Endodermal cell (in vitro differentiated cells): ENCODE results near the gene LAMB4. TPM values are rescaled to one million over a fixed set of nuclear protein-coding genes. Genes with fewer than 3 reads are reported as not detected.

Source experiments
- DNase-seq: peaks from one replicate; pipeline ENCODE4 v3.0.0-alpha.2; 2017
- H3K27ac ChIP-seq: 2 replicates; pipeline ENCODE4 v1.5.1; 2013; ENCODE audit warnings: mild to moderate bottlenecking, low read depth, low read length, moderate library complexity
- H3K27me3 ChIP-seq: 2 replicates; pipeline ENCODE4 v1.6.1; 2013; ENCODE audit warnings: mild to moderate bottlenecking, low read length, moderate library complexity; ENCODE audit not compliant: insufficient read depth, control insufficient read depth, poor library complexity, severe bottlenecking
- H3K36me3 ChIP-seq: 2 replicates; pipeline ENCODE4 v1.7.0; 2013; ENCODE audit warnings: mild to moderate bottlenecking, low read length, moderate library complexity; ENCODE audit not compliant: control insufficient read depth, insufficient read depth
- H3K4me1 ChIP-seq: one replicate; pipeline ENCODE4 v1.7.0; 2013; ENCODE audit warnings: low read length; ENCODE audit not compliant: control insufficient read depth, insufficient read depth
- H3K4me3 ChIP-seq: 2 replicates; pipeline ENCODE4 v1.5.1; 2013; ENCODE audit warnings: mild to moderate bottlenecking, low read length, moderate library complexity
- H3K9ac ChIP-seq: 2 replicates; pipeline ENCODE4 v1.6.1; 2013; ENCODE audit warnings: mild to moderate bottlenecking, low read length, moderate library complexity; ENCODE audit not compliant: poor library complexity, severe bottlenecking; ENCODE audit errors: extremely low read depth
- H3K9me3 ChIP-seq: 2 replicates; pipeline ENCODE4 v1.6.1; 2013; ENCODE audit warnings: mild to moderate bottlenecking, low read length, moderate library complexity; ENCODE audit not compliant: control insufficient read depth
- H3K27ac Mint-ChIP-seq: 2 replicates; pipeline ENCODE4 v1.8.0; 2020; ENCODE audit warnings: mixed read lengths
- H3K27me3 Mint-ChIP-seq: 2 replicates; pipeline ENCODE4 v1.8.0; 2021; ENCODE audit warnings: mild to moderate bottlenecking, mixed read lengths; ENCODE audit not compliant: insufficient read depth
- H3K36me3 Mint-ChIP-seq: 2 replicates; pipeline ENCODE4 v1.8.0; 2020; ENCODE audit warnings: low read depth, mixed read lengths
- H3K4me1 Mint-ChIP-seq: 2 replicates; pipeline ENCODE4 v1.8.0; 2020; ENCODE audit warnings: mixed read lengths
- H3K4me3 Mint-ChIP-seq: 2 replicates; pipeline ENCODE4 v1.8.0; 2020; ENCODE audit warnings: mild to moderate bottlenecking, moderate library complexity, mixed read lengths
- H3K9me3 Mint-ChIP-seq: 2 replicates; pipeline ENCODE4 v1.8.0; 2020; ENCODE audit warnings: mild to moderate bottlenecking, mixed read lengths
- WGBS, 2 experiments: methylation state at CpG; one replicate each; pipeline versions ENCODE4 v1.1.5 to v1.1.7; 2013; ENCODE audit warnings: missing lambda C conversion rate in 2 of 2, mixed read lengths in 1 of 2; ENCODE audit not compliant: insufficient coverage in 1 of 2, insufficient read length in 1 of 2; 5-methylcytosine and 5-hydroxymethylcytosine counted together
- total RNA-seq, 2 donors: library from RNA; stranded (reverse); fragmentation: NEBNext Ultra II Directional in 1 of 2; extraction: Animal tissue kit (Norgen Biotek cat#: 25700) in 1 of 2; gene quantifications; 2 replicates in 1 of 2; 3 replicates in 1 of 2; pipeline ENCODE4 v1.2.1, GENCODE V29; 2021
- TF ChIP-seq, protein P1 (sequence below): fragments of 200-600 bp; sonication (generic); conservative IDR thresholded peaks from 2 replicates; pipeline ENCODE4 v1.5.0; 2021; ENCODE audit warnings: antibody characterized with exemption, mild to moderate bottlenecking

The LAMB4 gene
- total RNA-seq, 2 donors from 2014 or later: not detected

GRCh38 chr7:108012499-108013430 lies 117.4 kb downstream of the LAMB4 start:
- Histone ChIP-seq H3K36me3 (no peaks in the 10 kb centered on the region), H3K27me3 (peaks cover 2% of the 10 kb centered on the region), H3K27ac (no peak overlapping the region), H3K4me1 (peaks cover 17% of the 10 kb centered on the region), H3K9ac (no peak overlapping the region), H3K4me3 (no peak overlapping the region), H3K9me3 (no peaks in the 10 kb centered on the region)
- TF ChIP-seq, protein P1, sequence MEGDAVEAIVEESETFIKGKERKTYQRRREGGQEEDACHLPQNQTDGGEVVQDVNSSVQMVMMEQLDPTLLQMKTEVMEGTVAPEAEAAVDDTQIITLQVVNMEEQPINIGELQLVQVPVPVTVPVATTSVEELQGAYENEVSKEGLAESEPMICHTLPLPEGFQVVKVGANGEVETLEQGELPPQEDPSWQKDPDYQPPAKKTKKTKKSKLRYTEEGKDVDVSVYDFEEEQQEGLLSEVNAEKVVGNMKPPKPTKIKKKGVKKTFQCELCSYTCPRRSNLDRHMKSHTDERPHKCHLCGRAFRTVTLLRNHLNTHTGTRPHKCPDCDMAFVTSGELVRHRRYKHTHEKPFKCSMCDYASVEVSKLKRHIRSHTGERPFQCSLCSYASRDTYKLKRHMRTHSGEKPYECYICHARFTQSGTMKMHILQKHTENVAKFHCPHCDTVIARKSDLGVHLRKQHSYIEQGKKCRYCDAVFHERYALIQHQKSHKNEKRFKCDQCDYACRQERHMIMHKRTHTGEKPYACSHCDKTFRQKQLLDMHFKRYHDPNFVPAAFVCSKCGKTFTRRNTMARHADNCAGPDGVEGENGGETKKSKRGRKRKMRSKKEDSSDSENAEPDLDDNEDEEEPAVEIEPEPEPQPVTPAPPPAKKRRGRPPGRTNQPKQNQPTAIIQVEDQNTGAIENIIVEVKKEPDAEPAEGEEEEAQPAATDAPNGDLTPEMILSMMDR: no peak
- 83 to 93% methylated on average over 5 to 7 of the region's 8 CpGs for WGBS, 2 experiments
- no peak overlapping the region for H3K4me3 Mint-ChIP-seq
- peak; percentile 43 for DNase-seq
- peaks cover 47% of the 10 kb centered on the region for H3K4me1 Mint-ChIP-seq
- H3K36me3 Mint-ChIP-seq: no peaks in the 10 kb centered on the region
- no peaks in the 10 kb centered on the region for H3K9me3 Mint-ChIP-seq
- H3K27ac Mint-ChIP-seq: peak overlapping the region; percentile 1
- H3K27me3 Mint-ChIP-seq: peaks cover 4% of the 10 kb centered on the region

DNA sequence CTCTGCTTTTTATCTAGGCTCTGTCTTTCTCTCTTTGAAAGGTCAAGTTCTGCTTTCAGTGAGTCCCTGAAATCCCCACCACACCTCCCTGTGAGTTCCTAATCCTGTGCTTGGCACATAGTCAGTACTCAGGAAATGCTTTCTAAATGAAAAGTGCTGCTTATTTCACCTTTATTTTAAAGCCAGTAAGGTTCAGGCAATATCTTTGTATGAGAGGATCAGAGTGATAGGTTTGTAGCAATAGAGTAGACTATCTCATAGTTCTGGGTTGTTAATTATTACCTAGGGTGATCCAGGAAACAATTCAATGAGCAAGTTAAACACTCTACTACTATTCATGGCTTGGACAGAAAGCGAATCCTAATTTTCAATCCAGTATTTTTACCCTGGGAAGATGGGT lies 119.8 kb downstream of the LAMB4 start:
- DNase-seq: no peak
- peaks cover 36% of the 10 kb centered on the region for H3K4me1 Mint-ChIP-seq
- Histone ChIP-seq H3K36me3 (no peaks in the 10 kb centered on the region), H3K27ac (no peak overlapping the region), H3K27me3 (peaks cover 26% of the 10 kb centered on the region), H3K4me1 (peaks cover 17% of the 10 kb centered on the region), H3K4me3 (peak overlapping the region; percentile 63), H3K9me3 (no peaks in the 10 kb centered on the region), H3K9ac (no peak overlapping the region)
- WGBS, 2 experiments: 80 to 100% methylated on average over 1 of the region's 1 CpG
- H3K36me3 Mint-ChIP-seq: no peaks in the 10 kb centered on the region
- H3K27me3 Mint-ChIP-seq: peaks cover 28% of the 10 kb centered on the region
- H3K27ac Mint-ChIP-seq: no peak overlapping the region
- no peak overlapping the region for H3K4me3 Mint-ChIP-seq
- TF ChIP-seq, protein P1: no peak
- H3K9me3 Mint-ChIP-seq: no peaks in the 10 kb centered on the region

GRCh38 chr7:108009873-108010272 lies 120.3 kb downstream of the LAMB4 start:
- Histone ChIP-seq H3K9me3 (no peaks in the 10 kb centered on the region), H3K27ac (no peak overlapping the region), H3K36me3 (no peaks in the 10 kb centered on the region), H3K4me1 (peaks cover 20% of the 10 kb centered on the region), H3K9ac (no peak overlapping the region), H3K4me3 (peak overlapping the region; percentile 63), H3K27me3 (peaks cover 31% of the 10 kb centered on the region)
- Mint-ChIP-seq H3K9me3 (no peaks in the 10 kb centered on the region), H3K27ac (no peak overlapping the region), H3K4me1 (peaks cover 35% of the 10 kb centered on the region), H3K27me3 (peaks cover 33% of the 10 kb centered on the region), H3K4me3 (no peak overlapping the region), H3K36me3 (no peaks in the 10 kb centered on the region)
- 87 to 89% methylated on average over 4 of the region's 4 CpGs for WGBS, 2 experiments
- TF ChIP-seq, protein P1: no peak
- DNase-seq: no peak
